Transverse colon (tissue), 4 donors: ENCODE measurements around the gene HP1BP3. TPM values are rescaled to one million over a fixed set of nuclear protein-coding genes. Genes with fewer than 3 reads are reported as not detected.
"Not testable (repeated sequence)": the region's sequence is repeated elsewhere in the genome, so short reads cannot be mapped to it uniquely, and the experiment has no call there.

Source experiments
- DNase-seq: peaks from one replicate; pipeline ENCODE4 v3.0.0-alpha.2; 2019
- H3K27ac ChIP-seq, 4 donors: fragments of 200-600 bp; sonication (generic); 2 replicates each; pipeline ENCODE4 v1.5.1; 2016 to 2018; ENCODE audit warnings: inconsistent platforms in 4 of 4
- H3K27me3 ChIP-seq: fragments of 200-600 bp; sonication (generic); 2 replicates; pipeline ENCODE4 v1.5.1; 2017; ENCODE audit warnings: inconsistent platforms
- H3K36me3 ChIP-seq, 4 donors: fragments of 200-600 bp; sonication (generic); 2 replicates each; pipeline ENCODE4 v1.5.1; 2017 to 2019; ENCODE audit warnings: inconsistent platforms in 4 of 4
- H3K4me1 ChIP-seq, 4 donors: fragments of 200-600 bp; sonication (generic); 2 replicates each; pipeline ENCODE4 v1.5.1; 2017 to 2020; ENCODE audit warnings: inconsistent platforms in 4 of 4
- H3K4me3 ChIP-seq, 4 donors: fragments of 200-600 bp; sonication (generic); 1 replicate in 1 of 4; 2 replicates in 3 of 4; pipeline versions ENCODE4 v1.5.1 to v1.6.1; 2017 to 2019; ENCODE audit warnings: inconsistent platforms in 4 of 4
- H3K9me3 ChIP-seq, 2 donors: fragments of 200-600 bp; sonication (generic); 2 replicates each; pipeline ENCODE4 v1.5.1; 2017 to 2019; ENCODE audit warnings: inconsistent platforms in 2 of 2
- CTCF ChIP-seq, 5 experiments: fragments of 200-600 bp in 3 of 5; fragments of 450-650 bp in 2 of 5; sonication (generic) in 3 of 5; IDR thresholded peaks; 1 replicate in 2 of 5; 2 replicates in 3 of 5; pipeline ENCODE4 v1.5.1; 2016 to 2017; ENCODE audit warnings: antibody characterized with exemption in 5 of 5, inconsistent platforms in 3 of 5, mild to moderate bottlenecking in 2 of 5, moderate library complexity in 1 of 5
- EP300 ChIP-seq: sonication (generic); formaldehyde crosslinking; IDR thresholded peaks from one replicate; pipeline ENCODE4 v1.6.1; 2017; ENCODE audit warnings: antibody characterized with exemption, low read depth
- POLR2A ChIP-seq: fragments of 450-650 bp; IDR thresholded peaks from one replicate; pipeline ENCODE4 v1.6.1; 2016; ENCODE audit warnings: antibody characterized with exemption, mild to moderate bottlenecking, moderate library complexity
- POLR2AphosphoS5 ChIP-seq, 3 donors: sonication (generic); formaldehyde crosslinking; IDR thresholded peaks; one replicate each; pipeline ENCODE4 v1.6.1; 2016; ENCODE audit warnings: antibody characterized with exemption in 3 of 3
- WGBS, 2 donors: methylation state at CpG; one replicate each; pipeline ENCODE4 v1.1.5; 2018; ENCODE audit warnings: low coverage in 1 of 2; 5-methylcytosine and 5-hydroxymethylcytosine counted together
- in situ Hi-C, 4 donors: fragments of 200-750 bp; cut with MboI; loops; one replicate each; pipeline versions ENCODE4 v1.15.0 to v1.15.1; 2017; ENCODE audit warnings: low sequenced_read_pairs in 3 of 4, low pct_ligation_motif_present in 1 of 4, low pct_unique_long_range_greater_than_20kb in 1 of 4
- intact Hi-C: fragments of 100-400 bp; cut with DNase I; formaldehyde crosslinking; loops from one replicate; pipeline ENCODE4 v1.15.1; 2023; ENCODE audit warnings: low total_unique reads
- total RNA-seq, 4 donors: library from RNA; depleted of rRNA; stranded (reverse); fragments of >200 nt; gene quantifications; one replicate each; pipeline ENCODE4 v1.1.0, GENCODE V29; 2016

Gene HP1BP3
- total RNA-seq, 4 donors from 2014 or later, result 143 to 272 (median 197) TPM

GRCh38 chr1:20793236-20793635 is 6.1 kb upstream of the HP1BP3 start:
- in situ Hi-C loops, result no loop called here
- no peaks in the 10 kb centered on the region for H3K9me3 ChIP-seq
- H3K4me3 ChIP-seq, result no peak overlapping the region
- no peaks in the 10 kb centered on the region for H3K36me3 ChIP-seq
- 95 to 100% methylated on average over 4 of the region's 4 CpGs for WGBS, 2 donors
- H3K27me3 ChIP-seq, result no peaks in the 10 kb centered on the region
- intact Hi-C loops, result no loop called here
- H3K27ac ChIP-seq, result no peak overlapping the region
- no peak for DNase-seq
- H3K4me1 ChIP-seq, result peaks cover 2 to 5% (median 3%) of the 10 kb centered on the region in 4 donors
- TF ChIP-seq CTCF (IDR thresholded peaks at IDR 0.05) (no peak), EP300 (no peak), POLR2A (no peak), POLR2AphosphoS5 (IDR thresholded peaks at IDR 0.05) (no peak)

GRCh38 chr1:20792196-20792595 is 5.1 kb upstream of the HP1BP3 start:
- in situ Hi-C loops, result no loop called here
- 79% methylated on average over 2 of the region's 2 CpGs; no CpG with 5 or more reads in 1 of the 2 donors for WGBS, 2 donors
- H3K9me3 ChIP-seq, result no peaks in the 10 kb centered on the region
- peaks cover 6 to 10% (median 8%) of the 10 kb centered on the region in 4 donors for H3K4me1 ChIP-seq
- DNase-seq, result no peak
- H3K27ac ChIP-seq, result no peak overlapping the region
- no peaks in the 10 kb centered on the region for H3K36me3 ChIP-seq
- H3K4me3 ChIP-seq, result no peak overlapping the region
- TF ChIP-seq EP300 (no peak), CTCF (IDR thresholded peaks at IDR 0.05) (no peak), POLR2AphosphoS5 (IDR thresholded peaks at IDR 0.05) (no peak), POLR2A (no peak)
- intact Hi-C loops, result no loop called here
- no peaks in the 10 kb centered on the region for H3K27me3 ChIP-seq

- Histone ChIP-seq H3K4me1 (peaks cover 6 to 10% (median 8%) of the 10 kb centered on the region in 4 donors), H3K4me3 (no peak overlapping the region), H3K27ac (no peak overlapping the region), H3K27me3 (no peaks in the 10 kb centered on the region), H3K9me3 (no peaks in the 10 kb centered on the region), H3K36me3 (no peaks in the 10 kb centered on the region)
- 90 to 91% methylated on average over 2 to 3 of the region's 3 CpGs for WGBS, 2 donors
- no peak for TF ChIP-seq POLR2A
- TF ChIP-seq EP300, result no peak
- TF ChIP-seq CTCF (IDR thresholded peaks at IDR 0.05), result no peak
- TF ChIP-seq POLR2AphosphoS5 (IDR thresholded peaks at IDR 0.05), result no peak
- intact Hi-C loops (no loop called here), in situ Hi-C loops (no loop called here)
- no peak for DNase-seq
Observed at GRCh38 chr1:20790785-20791184, 3.7 kb upstream of the HP1BP3 start.

- H3K4me3 ChIP-seq, intact Hi-C loops, H3K27ac ChIP-seq, in situ Hi-C loops, H3K27me3 ChIP-seq, H3K9me3 ChIP-seq, DNase-seq, H3K36me3 ChIP-seq: not testable (repeated sequence)
- H3K4me1 ChIP-seq, result peaks cover 14 to 21% (median 18%) of the 10 kb centered on the region in 4 donors
- 95 to 96% methylated on average over 7 to 9 of the region's 9 CpGs for WGBS, 2 donors
Observed at GRCh38 chr1:20789598-20789997, 2.5 kb upstream of the HP1BP3 start.
